HG03565 (cell line): ENCODE data around the gene KIAA0825.

Source experiments
- ATAC-seq: cut with Tn5 transposase; IDR thresholded peaks from one replicate; pipeline ENCODE4 v1.9.1; 2021; ENCODE audit warnings: mild to moderate bottlenecking, moderate library complexity; ENCODE audit not compliant: unreplicated experiment

The KIAA0825 gene

GRCh38 chr5:94248175-94248875 lies 370.1 kb downstream of the KIAA0825 start:
- ATAC-seq: no peak

DNA sequence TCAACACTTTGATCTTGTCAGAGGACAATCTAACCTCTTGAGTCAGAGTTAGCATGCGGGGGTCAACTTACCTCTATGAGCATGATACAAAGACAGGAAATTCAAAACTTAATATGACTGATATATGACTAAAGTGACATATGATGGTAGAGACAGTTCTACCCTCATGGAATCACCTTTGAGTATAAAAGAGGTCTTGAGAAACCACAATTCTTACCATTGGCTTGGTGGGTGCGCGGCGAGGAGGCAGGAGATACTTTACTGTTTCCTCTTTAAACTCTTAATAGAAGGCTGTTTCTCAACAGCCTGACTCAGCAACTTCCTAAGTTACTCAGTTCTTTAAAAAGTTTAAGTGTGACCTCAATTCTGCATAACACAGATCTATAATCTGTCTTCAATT lies 372.8 kb downstream of the KIAA0825 start:
- ATAC-seq: no peak

DNA sequence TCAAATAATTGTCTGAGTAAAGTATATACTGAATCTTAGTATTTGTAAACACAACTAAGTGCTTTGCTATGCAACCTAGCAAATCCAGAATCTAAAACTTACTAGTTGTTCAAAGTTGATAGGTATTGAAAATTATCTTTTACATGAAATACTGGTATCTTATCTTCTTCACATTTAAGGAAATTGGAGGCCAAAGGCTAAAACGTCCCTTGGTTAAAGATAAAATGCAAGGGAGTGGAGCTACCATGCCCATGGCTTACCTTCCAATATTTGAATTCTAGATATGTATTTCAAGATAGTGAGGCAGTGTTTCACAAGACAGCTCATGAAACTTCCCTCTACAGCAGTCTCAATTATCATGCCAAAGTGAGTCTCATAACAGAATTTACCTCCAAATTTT lies 373.5 kb downstream of the KIAA0825 start:
- no peak for ATAC-seq

DNA sequence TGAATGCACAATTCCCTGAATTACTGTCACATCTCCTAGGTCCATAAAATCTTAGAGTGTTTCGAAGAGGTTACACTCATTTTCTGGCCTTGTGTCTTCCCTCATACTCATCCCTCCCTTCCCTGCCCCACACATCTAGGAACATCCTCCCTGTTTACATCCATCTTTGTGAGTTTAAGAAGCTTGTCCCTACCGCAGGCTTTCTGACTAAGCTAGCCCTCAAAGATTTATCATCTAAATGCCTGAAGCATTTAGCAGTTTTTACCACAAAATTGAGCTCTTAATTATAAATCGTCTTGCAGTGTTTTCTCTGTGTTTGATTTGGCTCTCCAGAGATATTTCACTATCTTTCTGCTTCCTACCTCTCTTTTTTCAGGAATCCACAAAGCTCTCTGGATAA lies 374.8 kb downstream of the KIAA0825 start:
- ATAC-seq: no peak

GRCh38 chr5:94240993-94241651 lies 377.3 kb downstream of the KIAA0825 start:
- ATAC-seq: no peak

DNA sequence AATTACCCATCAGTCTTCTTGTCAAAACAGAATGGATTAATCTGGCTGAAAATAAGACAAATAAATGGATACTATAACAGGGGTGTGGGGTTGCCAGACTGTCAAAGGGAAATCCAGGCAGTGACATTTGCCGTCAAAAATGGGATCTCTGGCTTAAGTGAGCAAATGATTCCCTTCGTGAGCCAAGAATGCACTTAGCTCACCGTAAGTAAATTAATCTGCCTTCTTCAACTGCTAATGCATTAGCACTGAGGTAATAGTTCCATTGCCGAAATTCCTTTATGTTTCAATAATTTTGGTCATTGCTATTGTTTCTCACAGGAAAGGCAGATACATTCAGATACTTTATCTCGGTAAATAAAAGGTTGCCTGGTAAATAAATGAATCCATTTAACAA lies 377.8 kb downstream of the KIAA0825 start:
- no peak for ATAC-seq

DNA sequence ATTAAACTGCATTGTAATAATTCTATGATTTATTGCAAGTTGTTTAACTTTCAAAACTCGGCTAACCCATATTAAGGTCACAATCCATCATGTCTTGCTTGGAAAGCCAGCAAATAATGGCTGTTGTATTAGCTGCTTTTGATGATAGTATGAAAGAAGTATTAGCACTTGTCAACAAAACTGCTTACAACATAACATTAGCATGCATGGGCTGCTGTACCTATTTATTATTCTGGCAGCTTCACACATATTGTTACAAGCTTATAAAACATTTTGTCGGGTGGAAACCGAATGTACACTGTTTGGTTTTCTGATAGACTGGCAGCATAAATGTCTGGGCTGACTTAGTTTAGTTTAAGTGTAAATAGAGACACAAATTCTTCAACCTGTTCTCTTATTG lies 378.3 kb downstream of the KIAA0825 start:
- no peak for ATAC-seq

DNA sequence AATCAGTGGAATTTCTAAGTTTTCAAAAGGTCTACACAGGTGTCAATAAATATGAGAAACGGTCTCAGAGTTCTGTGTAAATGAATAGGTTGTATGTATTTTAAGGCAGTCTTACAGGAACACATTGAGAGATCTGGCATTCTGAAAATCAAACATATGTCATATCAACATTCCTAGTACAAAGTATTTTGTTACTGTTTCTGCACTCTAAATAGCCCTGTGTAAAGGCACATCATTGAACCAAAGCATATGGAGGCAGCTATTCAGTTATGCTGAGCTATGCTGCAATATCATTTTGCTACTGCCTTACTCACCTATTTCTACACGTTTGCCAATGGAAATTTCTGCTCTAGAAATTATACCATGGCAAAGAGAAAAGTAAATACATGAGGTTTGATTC lies 379.1 kb downstream of the KIAA0825 start:
- ATAC-seq: no peak

- ATAC-seq: no peak
Measured at GRCh38 chr5:94234987-94235386, 383.4 kb downstream of the KIAA0825 start.

- ATAC-seq: no peak
Measured at GRCh38 chr5:94228791-94229190, 389.6 kb downstream of the KIAA0825 start.

DNA sequence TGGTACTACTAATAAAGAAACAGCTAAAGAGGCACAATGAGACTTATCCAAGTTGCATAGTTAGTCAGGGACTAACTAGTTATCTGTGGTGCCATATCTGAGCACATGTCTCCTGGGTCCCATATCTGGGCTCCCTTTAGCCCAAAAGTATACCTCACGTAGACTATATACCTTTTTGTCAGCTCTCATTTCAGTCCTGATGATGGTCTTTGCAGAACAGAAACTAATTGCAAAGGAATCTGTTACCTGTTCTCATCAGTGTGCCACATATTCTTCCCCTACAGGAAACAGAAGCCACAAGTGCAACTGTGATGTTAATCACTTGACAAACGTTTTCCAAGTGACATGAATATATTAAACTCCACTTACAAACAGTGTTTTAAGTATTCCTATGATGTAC lies 395.2 kb downstream of the KIAA0825 start:
- ATAC-seq: no peak

DNA sequence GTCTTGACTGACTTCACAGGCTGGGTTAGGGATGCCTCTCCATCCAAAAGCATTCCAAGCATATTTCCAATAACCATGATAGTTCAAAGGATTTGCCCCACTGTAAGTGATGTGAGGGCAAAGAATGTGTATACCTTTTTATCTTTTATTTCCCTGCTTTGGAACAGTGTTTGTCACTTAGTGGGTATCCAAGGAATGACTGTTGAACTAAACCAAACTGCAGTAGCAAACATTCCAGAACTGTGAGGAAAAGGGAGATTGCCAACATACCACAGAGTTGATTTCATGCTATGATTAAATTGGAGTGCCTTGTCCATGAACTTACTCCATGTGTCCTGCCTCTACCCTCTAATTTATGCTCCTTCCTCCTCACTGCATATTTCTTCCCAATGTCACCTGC lies 400.0 kb downstream of the KIAA0825 start:
- ATAC-seq: no peak

DNA sequence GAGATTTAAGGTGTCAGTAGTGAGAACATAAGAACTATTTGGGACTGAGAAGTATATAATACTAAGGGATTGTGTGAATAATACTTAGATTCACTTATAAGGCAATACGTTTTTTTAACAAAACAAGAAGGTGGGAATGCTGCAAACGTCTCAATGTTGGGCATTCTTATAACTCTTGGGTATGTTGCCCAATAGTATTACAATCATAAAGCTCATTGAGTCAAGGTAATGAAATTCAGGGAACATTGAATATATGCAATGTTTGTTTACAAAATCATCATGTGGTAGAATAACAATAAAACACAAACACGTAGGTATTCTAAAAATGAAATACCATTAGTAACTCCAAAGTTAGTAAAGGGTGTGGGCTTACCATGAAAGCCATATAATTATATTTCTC lies 400.7 kb downstream of the KIAA0825 start:
- ATAC-seq: no peak

GRCh38 chr5:94217216-94217615 lies 401.2 kb downstream of the KIAA0825 start:
- no peak for ATAC-seq

- ATAC-seq: no peak
Measured at GRCh38 chr5:94212476-94212875, 405.9 kb downstream of the KIAA0825 start.

DNA sequence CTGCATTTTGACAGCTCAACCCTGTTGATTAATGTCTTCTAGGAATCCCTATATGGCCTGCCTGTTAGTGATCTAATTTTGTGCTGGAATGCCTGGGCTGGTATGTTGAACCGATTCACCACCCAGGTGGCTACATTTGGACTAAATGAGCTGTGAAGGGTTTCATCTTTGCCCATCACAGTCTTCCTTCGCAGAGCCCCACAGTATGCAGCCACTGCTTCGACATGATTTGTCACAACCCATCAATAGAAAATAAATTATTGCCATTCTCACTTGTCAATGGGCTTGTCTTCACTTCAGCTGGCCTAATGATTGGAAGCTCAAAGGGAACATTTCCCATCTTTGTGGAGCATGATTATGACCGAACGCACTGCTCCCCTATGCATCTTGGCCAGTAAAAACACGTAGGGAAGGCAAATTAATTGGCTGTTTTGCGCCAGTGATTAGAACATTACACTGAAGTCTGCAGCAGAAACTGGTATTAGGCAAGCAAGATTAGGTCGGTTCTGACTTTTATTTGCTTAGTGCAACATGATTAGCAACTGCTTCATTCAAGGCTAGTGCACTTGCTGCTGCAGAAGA lies 408.5 kb downstream of the KIAA0825 start:
- no peak for ATAC-seq

GRCh38 chr5:94209272-94209671 lies 409.1 kb downstream of the KIAA0825 start:
- ATAC-seq: no peak

- ATAC-seq: no peak
Measured at GRCh38 chr5:94199566-94199965, 418.8 kb downstream of the KIAA0825 start.

GRCh38 chr5:94197970-94198369 lies 420.4 kb downstream of the KIAA0825 start:
- ATAC-seq: no peak

DNA sequence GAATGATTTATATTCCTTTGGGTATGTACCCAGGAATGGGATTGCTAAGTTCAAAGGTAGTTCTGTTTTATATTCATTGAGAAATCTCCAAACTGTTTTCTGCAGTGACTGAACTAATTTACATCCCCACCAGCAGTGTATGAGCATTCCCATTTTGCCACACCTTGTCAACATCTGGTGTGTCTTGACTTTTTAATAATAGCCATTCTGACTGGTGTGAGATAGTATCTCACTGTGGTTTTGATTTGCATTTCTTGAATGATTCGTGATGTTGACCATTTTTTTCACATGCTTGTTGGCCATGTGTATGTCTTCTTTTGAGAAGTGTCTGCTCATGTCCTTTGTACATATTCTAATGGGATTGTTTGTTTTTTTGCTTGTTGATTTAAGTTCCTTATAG lies 421.5 kb downstream of the KIAA0825 start:
- no peak for ATAC-seq

DNA sequence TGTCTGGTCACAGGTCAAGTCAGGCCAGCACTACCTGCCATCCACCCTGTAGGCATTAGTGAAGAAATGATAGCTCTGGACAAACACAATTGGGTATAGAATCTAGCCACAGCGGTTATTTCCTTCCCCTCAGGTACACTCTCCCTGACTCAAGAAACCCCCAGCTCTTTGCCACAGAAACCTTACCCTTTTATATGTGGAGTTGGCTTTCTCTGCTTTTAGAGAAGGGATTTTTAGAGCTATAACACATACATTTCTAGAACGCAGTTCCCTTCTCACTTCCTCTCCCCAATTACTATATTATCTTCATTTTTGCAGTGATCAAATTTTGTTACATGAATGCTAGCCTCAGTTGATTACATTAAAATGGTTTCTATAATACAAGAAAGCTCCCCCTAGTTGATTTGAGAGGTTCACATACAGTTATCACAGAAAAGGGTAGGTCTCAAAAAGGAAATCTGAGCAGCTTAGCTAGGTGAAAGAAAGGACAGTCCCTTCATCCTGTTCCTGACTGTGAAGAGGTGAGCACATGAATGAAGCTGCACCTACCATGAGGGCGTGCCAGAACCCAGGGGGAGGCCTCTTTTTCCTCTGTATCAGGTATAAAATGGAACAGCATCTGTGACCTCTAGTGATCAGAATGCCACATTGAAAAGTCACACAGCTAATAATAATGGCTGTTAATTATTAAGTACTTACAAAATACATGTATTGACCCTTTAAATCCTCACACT lies 425.6 kb downstream of the KIAA0825 start:
- no peak for ATAC-seq

GRCh38 chr5:94191604-94192003 lies 426.8 kb downstream of the KIAA0825 start:
- no peak for ATAC-seq
